ENCODE measurements around the gene SMIM33. TPM values are rescaled to one million over a fixed set of nuclear protein-coding genes. Genes with fewer than 3 reads are reported as not detected.
"Not testable (repeated sequence)": the region's sequence is repeated elsewhere in the genome, so short reads cannot be mapped to it uniquely, and the experiment has no call there.

SMIM33 gene
- polyA plus RNA-seq, 1 experiment, result not detected

GRCh38 chr5:139512786-139513390, 42.1 kb downstream of the SMIM33 start:
- no peaks in the 10 kb centered on the region for H3K9me3 ChIP-seq (ENCODE audit: control insufficient read depth, insufficient read depth, low read length)
- H3K4me3 ChIP-seq (ENCODE audit: low read depth, low read length), result no peak overlapping the region
- ChIA-PET CTCF (interaction anchor here (0.6 to 7.8 kb wide), 7 partner anchors 9 to 232 kb away, joined by 3 to 231 read pairs (median 4); partner anchors contain the start of gene STING1), POLR2A (no interaction called here)
- TF ChIP-seq CTCF (IDR thresholded peaks at IDR 0.05; ENCODE audit: low read depth, low read length), result 0 out of 2 replicates have a peak, but pooled peaks have one; percentile 8
- no peak for DNase-seq (ENCODE audit: low read depth, low spot score)
- no peak overlapping the region for H3K27ac ChIP-seq (ENCODE audit: low read depth, low read length)
- H3K27me3 ChIP-seq (ENCODE audit: control insufficient read depth, insufficient read depth, low read length), result no peaks in the 10 kb centered on the region

- CTCF ChIA-PET, result interaction anchor here (0.6 to 7.8 kb wide), 12 partner anchors 9 to 233 kb away, joined by 3 to 231 read pairs (median 4); partner anchors contain the start of gene STING1
- peak; percentile 37 for DNase-seq (ENCODE audit: low read depth, low spot score)
- TF ChIP-seq CTCF (IDR thresholded peaks at IDR 0.05; ENCODE audit: low read depth, low read length), result peak; percentile 68
- H3K4me3 ChIP-seq (ENCODE audit: low read depth, low read length); POLR2A ChIA-PET; H3K27me3 ChIP-seq (ENCODE audit: control insufficient read depth, insufficient read depth, low read length); H3K9me3 ChIP-seq (ENCODE audit: control insufficient read depth, insufficient read depth, low read length); H3K27ac ChIP-seq (ENCODE audit: low read depth, low read length): not testable (repeated sequence)
Measured at GRCh38 chr5:139513434-139513833, 42.6 kb downstream of the SMIM33 start.

GRCh38 chr5:139513852-139514485, 43.2 kb downstream of the SMIM33 start:
- Histone ChIP-seq H3K9me3 (ENCODE audit: control insufficient read depth, insufficient read depth, low read length) (no peaks in the 10 kb centered on the region), H3K27ac (ENCODE audit: low read depth, low read length) (no peak overlapping the region), H3K4me3 (ENCODE audit: low read depth, low read length) (no peak overlapping the region), H3K27me3 (ENCODE audit: control insufficient read depth, insufficient read depth, low read length) (no peaks in the 10 kb centered on the region)
- no peak for TF ChIP-seq CTCF (IDR thresholded peaks at IDR 0.05; ENCODE audit: low read depth, low read length)
- ChIA-PET CTCF (interaction anchor here (0.6 to 7.8 kb wide), 11 partner anchors 32 to 103 kb away, joined by 3 to 231 read pairs (median 5); partner anchors contain the start of gene STING1), POLR2A (no interaction called here)
- no peak for DNase-seq (ENCODE audit: low read depth, low spot score)

- no peak for TF ChIP-seq CTCF (IDR thresholded peaks at IDR 0.05; ENCODE audit: low read depth, low read length)
- ChIA-PET CTCF (interaction anchor here (0.6 to 7.8 kb wide), 8 partner anchors 35 to 103 kb away, joined by 3 to 231 read pairs (median 3); no protein-coding TSS in a partner anchor), POLR2A (no interaction called here)
- Histone ChIP-seq H3K4me3 (ENCODE audit: low read depth, low read length) (no peak overlapping the region), H3K9me3 (ENCODE audit: control insufficient read depth, insufficient read depth, low read length) (no peaks in the 10 kb centered on the region), H3K27ac (ENCODE audit: low read depth, low read length) (no peak overlapping the region), H3K27me3 (ENCODE audit: control insufficient read depth, insufficient read depth, low read length) (no peaks in the 10 kb centered on the region)
- DNase-seq (ENCODE audit: low read depth, low spot score), result no peak
Measured at GRCh38 chr5:139514486-139514856, 43.7 kb downstream of the SMIM33 start.
